H9 (cell line): ENCODE data around the gene TGFBRAP1. TPM values are rescaled to one million over a fixed set of nuclear protein-coding genes. Genes with fewer than 3 reads are reported as not detected.

Experiments used
- DNase-seq: peaks from one replicate; pipeline ENCODE4 v3.0.0-alpha.2; 2017
- H2AFZ ChIP-seq: one replicate; pipeline ENCODE4 v1.6.1; 2013; ENCODE audit warnings: mild to moderate bottlenecking, low read length, control low read depth, moderate library complexity
- H2AK5ac ChIP-seq: 2 replicates; pipeline ENCODE4 v1.6.1; 2013; ENCODE audit warnings: low read length, control low read depth, mixed read lengths; ENCODE audit not compliant: insufficient read length
- H2BK120ac ChIP-seq: one replicate; pipeline ENCODE4 v1.6.1; 2013; ENCODE audit warnings: low read depth, mild to moderate bottlenecking, low read length, control low read depth, inconsistent platforms; ENCODE audit not compliant: poor library complexity, severe bottlenecking
- H2BK12ac ChIP-seq: 2 replicates; pipeline ENCODE4 v1.6.1; 2013; ENCODE audit warnings: low read length, control low read depth, mixed read lengths, low read depth; ENCODE audit not compliant: insufficient read length
- H2BK15ac ChIP-seq: 2 replicates; pipeline ENCODE4 v1.6.1; 2013; ENCODE audit warnings: low read depth, low read length, control low read depth
- H2BK20ac ChIP-seq: one replicate; pipeline ENCODE4 v1.6.1; 2013; ENCODE audit warnings: low read depth, mild to moderate bottlenecking, low read length, control low read depth, inconsistent platforms; ENCODE audit not compliant: poor library complexity, severe bottlenecking
- H2BK5ac ChIP-seq: 2 replicates; pipeline ENCODE4 v1.6.1; 2013; ENCODE audit warnings: low read length, control low read depth, mixed read lengths; ENCODE audit not compliant: insufficient read length
- H3K14ac ChIP-seq: 2 replicates; pipeline ENCODE4 v1.6.1; 2013; ENCODE audit warnings: low read length, control low read depth; ENCODE audit not compliant: insufficient read depth
- H3K18ac ChIP-seq: 2 replicates; pipeline ENCODE4 v1.6.1; 2013; ENCODE audit warnings: low read depth, mild to moderate bottlenecking, mixed read lengths, low read length, control low read depth; ENCODE audit not compliant: insufficient read length
- H3K23ac ChIP-seq: 2 replicates; pipeline ENCODE4 v1.6.1; 2013; ENCODE audit warnings: low read length, control low read depth, mixed read lengths, low read depth; ENCODE audit not compliant: insufficient read length
- H3K23me2 ChIP-seq: 2 replicates; pipeline ENCODE4 v1.6.1; 2013; ENCODE audit warnings: low read depth, mild to moderate bottlenecking, mixed read lengths, low read length, control low read depth; ENCODE audit not compliant: insufficient read length, poor library complexity, severe bottlenecking
- H3K27ac ChIP-seq: 2 replicates; pipeline ENCODE4 v1.5.1; 2013; ENCODE audit warnings: low read length, control low read depth, mixed read lengths, low read depth; ENCODE audit not compliant: insufficient read length
- H3K27me3 ChIP-seq: 2 replicates; pipeline ENCODE4 v1.6.1; 2013; ENCODE audit warnings: low read length, control low read depth, inconsistent platforms; ENCODE audit not compliant: insufficient read depth
- H3K4ac ChIP-seq: 2 replicates; pipeline ENCODE4 v1.6.1; 2013; ENCODE audit warnings: low read depth, mild to moderate bottlenecking, control low read depth, inconsistent platforms, low read length, moderate library complexity
- H3K4me1 ChIP-seq: 2 replicates; pipeline ENCODE4 v1.6.1; 2013; ENCODE audit warnings: low read length, control low read depth, inconsistent platforms; ENCODE audit not compliant: insufficient read depth
- H3K4me2 ChIP-seq: 2 replicates; pipeline ENCODE4 v1.6.1; 2013; ENCODE audit warnings: low read length, control low read depth, mixed read lengths; ENCODE audit not compliant: insufficient read length, insufficient read depth
- H3K56ac ChIP-seq: 2 replicates; pipeline ENCODE4 v1.6.1; 2013; ENCODE audit warnings: low read depth, mild to moderate bottlenecking, mixed read lengths, low read length, control low read depth; ENCODE audit not compliant: insufficient read length
- H3K79me1 ChIP-seq: 2 replicates; pipeline ENCODE4 v1.6.1; 2013; ENCODE audit warnings: low read depth, mild to moderate bottlenecking, moderate library complexity, low read length, control low read depth, inconsistent platforms; ENCODE audit not compliant: insufficient read depth, poor library complexity, severe bottlenecking
- H3K79me2 ChIP-seq: 2 replicates; pipeline ENCODE4 v1.6.1; 2013; ENCODE audit warnings: low read length, control low read depth, inconsistent platforms; ENCODE audit not compliant: insufficient read depth
- H3K9ac ChIP-seq: 2 replicates; pipeline ENCODE4 v1.6.1; 2013; ENCODE audit warnings: low read length, control low read depth, mixed read lengths; ENCODE audit not compliant: insufficient read length; ENCODE audit errors: extremely low read depth
- H3K9me3 ChIP-seq: one replicate; pipeline ENCODE4 v1.6.1; 2013; ENCODE audit warnings: low read depth, low read length, inconsistent platforms; ENCODE audit not compliant: control insufficient read depth
- H3T11ph ChIP-seq: one replicate; pipeline ENCODE4 v1.6.1; 2013; ENCODE audit warnings: mild to moderate bottlenecking, low read length, control low read depth, inconsistent platforms
- H4K20me1 ChIP-seq: one replicate; pipeline ENCODE4 v1.6.1; 2013; ENCODE audit not compliant: control insufficient read depth, insufficient read length, insufficient read depth
- H4K5ac ChIP-seq: 2 replicates; pipeline ENCODE4 v1.6.1; 2013; ENCODE audit warnings: low read depth, mild to moderate bottlenecking, mixed read lengths, low read length, control low read depth; ENCODE audit not compliant: insufficient read length
- H4K8ac ChIP-seq: replicated peaks from 2 replicates; pipeline ENCODE4 v1.6.1; 2013; ENCODE audit warnings: low read length, control low read depth, mixed read lengths, low read depth; ENCODE audit not compliant: insufficient read length
- H4K91ac ChIP-seq: 2 replicates; pipeline ENCODE4 v1.6.1; 2013; ENCODE audit warnings: low read depth, mild to moderate bottlenecking, moderate library complexity, mixed read lengths, low read length, control low read depth; ENCODE audit not compliant: insufficient read length
- H3K27ac Mint-ChIP-seq, 3 experiments: 2 replicates in 2 of 3; 3 replicates in 1 of 3; pipeline ENCODE4 v1.8.0; 2020 to 2021; ENCODE audit warnings: mixed read lengths in 3 of 3, mild to moderate bottlenecking in 1 of 3, moderate library complexity in 1 of 3
- H3K27me3 Mint-ChIP-seq: 2 replicates; pipeline ENCODE4 v1.8.0; 2021; ENCODE audit warnings: low read depth, mild to moderate bottlenecking, moderate library complexity, mixed read lengths
- H3K36me3 Mint-ChIP-seq, 3 experiments: 2 replicates in 2 of 3; 3 replicates in 1 of 3; pipeline ENCODE4 v1.8.0; 2020 to 2021; ENCODE audit warnings: low read depth in 3 of 3, mixed read lengths in 3 of 3; ENCODE audit not compliant: insufficient read depth in 1 of 3
- H3K4me1 Mint-ChIP-seq, 2 experiments: 2 replicates each; pipeline ENCODE4 v1.8.0; 2020; ENCODE audit warnings: mixed read lengths in 2 of 2
- H3K4me3 Mint-ChIP-seq, 2 experiments: 2 replicates in 1 of 2; 3 replicates in 1 of 2; pipeline ENCODE4 v1.8.0; 2020 to 2021; ENCODE audit warnings: mild to moderate bottlenecking in 2 of 2, mixed read lengths in 2 of 2, moderate library complexity in 1 of 2
- H3K9me3 Mint-ChIP-seq, 2 experiments: 2 replicates in 1 of 2; 3 replicates in 1 of 2; pipeline ENCODE4 v1.8.0; 2020; ENCODE audit warnings: mild to moderate bottlenecking in 2 of 2, mixed read lengths in 2 of 2, moderate library complexity in 1 of 2
- CTCF ChIP-seq: fragments of 200-600 bp; sonication (generic); conservative IDR thresholded peaks from 3 replicates; pipeline ENCODE4 v1.8.0; 2021; ENCODE audit warnings: antibody characterized with exemption, mild to moderate bottlenecking
- WGBS: extraction: QIAGEN DNeasy Blood & Tissue Kit; methylation state at CpG from one replicate; pipeline ENCODE4 v1.1.7; 2013; ENCODE audit warnings: missing lambda C conversion rate, low lambda C conversion rate, mixed read lengths; ENCODE audit not compliant: insufficient read length; ENCODE audit errors: extremely low coverage; 5-methylcytosine and 5-hydroxymethylcytosine counted together
- total RNA-seq: library from RNA; stranded (reverse); gene quantifications from 2 replicates; pipeline ENCODE4 v1.2.1, GENCODE V29; 2021

Gene TGFBRAP1
- total RNA-seq, 1 experiment from 2014 or later: 23.6 TPM

GRCh38 chr2:105357122-105357521 is 27.6 kb upstream of the TGFBRAP1 start:
- no peaks in the 10 kb centered on the region for H3K27me3 ChIP-seq
- H3K9me3 Mint-ChIP-seq: no peaks in the 10 kb centered on the region
- no peaks in the 10 kb centered on the region for H3K4me1 ChIP-seq
- no peak overlapping the region for H3K18ac ChIP-seq
- H3K4me3 Mint-ChIP-seq: no peak overlapping the region
- no peak overlapping the region for H3K9ac ChIP-seq
- TF ChIP-seq CTCF: no peak
- H3K23ac ChIP-seq: no peak overlapping the region
- no peak overlapping the region for H2AFZ ChIP-seq
- no peak overlapping the region for H3K14ac ChIP-seq
- no peaks in the 10 kb centered on the region for H3K4me1 Mint-ChIP-seq
- no peak overlapping the region for H4K5ac ChIP-seq
- no peak overlapping the region for H3K4ac ChIP-seq
- H2BK12ac ChIP-seq: no peak overlapping the region
- peaks cover 12 to 40% (median 28%) of the 10 kb centered on the region in 3 experiments; a peak in 6 of 7 replicates for H3K36me3 Mint-ChIP-seq
- no peaks in the 10 kb centered on the region for H3K9me3 ChIP-seq
- no peaks in the 10 kb centered on the region for H3K27me3 Mint-ChIP-seq
- no peak for DNase-seq
- H2BK15ac ChIP-seq: no peak overlapping the region
- H3K27ac Mint-ChIP-seq: no peak overlapping the region
- H2BK120ac ChIP-seq: no peak overlapping the region
- no peak overlapping the region for H3K27ac ChIP-seq
- H4K91ac ChIP-seq: no peak overlapping the region
- H3T11ph ChIP-seq: no peak overlapping the region
- no peak overlapping the region for H2AK5ac ChIP-seq
- no peak overlapping the region for H3K4me2 ChIP-seq
- no peaks in the 10 kb centered on the region for H4K20me1 ChIP-seq
- H3K23me2 ChIP-seq: no peaks in the 10 kb centered on the region
- H3K79me1 ChIP-seq: no peaks in the 10 kb centered on the region
- no peaks in the 10 kb centered on the region for H3K79me2 ChIP-seq
- no peak overlapping the region for H3K56ac ChIP-seq
- no CpG with 5 or more reads among the region's 1 CpG for WGBS
- H2BK20ac ChIP-seq: no peak overlapping the region
- H4K8ac ChIP-seq: no peak overlapping the region
- H2BK5ac ChIP-seq: no peak overlapping the region
